ENCODE measurements around the gene ID3.

- no peak for TF ChIP-seq CTCF (IDR thresholded peaks at IDR 0.05; ENCODE audit: insufficient read depth, low read depth, low read length)
- no peak for TF ChIP-seq EZH2 (IDR thresholded peaks at IDR 0.05; ENCODE audit: insufficient read depth, low read length)
These were observed 43.4 kb downstream of the ID3 start for GRCh38 chr1:23515905-23516304.

Measured in astrocyte (in vitro differentiated cells and primary cell).